Inferior parietal cortex (tissue), 1 donor: Measurements from ENCODE around the gene DGKG.

Experiments used
- DNase-seq: peaks from one replicate; pipeline ENCODE4 v3.0.0-alpha.2; 2016; ENCODE audit errors: extremely low spot score

Gene DGKG

GRCh38 chr3:186361762-186362536 is at the start of gene DGKG:
DGKG (minus strand) TSS chr3:186362234; CDS start chr3:186320459, 41,775 bp downstream.
- DNase-seq = no peak

- DNase-seq = no peak
Measured at GRCh38 chr3:186411089-186411488, 49.1 kb upstream of the DGKG start.

- no peak for DNase-seq
Measured at GRCh38 chr3:186406669-186407635, 44.9 kb upstream of the DGKG start.

- DNase-seq = no peak
Measured at GRCh38 chr3:186401556-186401955, 39.5 kb upstream of the DGKG start.

- DNase-seq = no peak
Measured at GRCh38 chr3:186400662-186401061, 38.6 kb upstream of the DGKG start.

- no peak for DNase-seq
Measured at GRCh38 chr3:186400026-186400425, 38.0 kb upstream of the DGKG start.

GRCh38 chr3:186394566-186395217 is 32.7 kb upstream of the DGKG start:
- no peak for DNase-seq

GRCh38 chr3:186386883-186387560 is 25.0 kb upstream of the DGKG start:
- DNase-seq = no peak

- DNase-seq = no peak
Measured at GRCh38 chr3:186385856-186386602, 24.0 kb upstream of the DGKG start.

- no peak for DNase-seq
Measured at GRCh38 chr3:186383026-186383993, 21.3 kb upstream of the DGKG start.

GRCh38 chr3:186382217-186382885 is 20.3 kb upstream of the DGKG start:
- no peak for DNase-seq

GRCh38 chr3:186381424-186382216 is 19.6 kb upstream of the DGKG start:
- DNase-seq = no peak

GRCh38 chr3:186380622-186381380 is 18.8 kb upstream of the DGKG start:
- DNase-seq = no peak

GRCh38 chr3:186375443-186375842 is 13.4 kb upstream of the DGKG start:
- DNase-seq = no peak

- no peak for DNase-seq
Measured at GRCh38 chr3:186374376-186374775, 12.3 kb upstream of the DGKG start.

- DNase-seq = no peak
Measured at GRCh38 chr3:186369217-186369616, 7.2 kb upstream of the DGKG start.

GRCh38 chr3:186368717-186369116 is 6.7 kb upstream of the DGKG start:
- no peak for DNase-seq

GRCh38 chr3:186368176-186368575 is 6.1 kb upstream of the DGKG start:
- DNase-seq = no peak
